ENCODE results near the gene RSPO4. TPM values are rescaled to one million over a fixed set of nuclear protein-coding genes. Genes with fewer than 3 reads are reported as not detected.

Gene RSPO4
- total RNA-seq, 2 experiments from 2014 or later, result not detected

DNA sequence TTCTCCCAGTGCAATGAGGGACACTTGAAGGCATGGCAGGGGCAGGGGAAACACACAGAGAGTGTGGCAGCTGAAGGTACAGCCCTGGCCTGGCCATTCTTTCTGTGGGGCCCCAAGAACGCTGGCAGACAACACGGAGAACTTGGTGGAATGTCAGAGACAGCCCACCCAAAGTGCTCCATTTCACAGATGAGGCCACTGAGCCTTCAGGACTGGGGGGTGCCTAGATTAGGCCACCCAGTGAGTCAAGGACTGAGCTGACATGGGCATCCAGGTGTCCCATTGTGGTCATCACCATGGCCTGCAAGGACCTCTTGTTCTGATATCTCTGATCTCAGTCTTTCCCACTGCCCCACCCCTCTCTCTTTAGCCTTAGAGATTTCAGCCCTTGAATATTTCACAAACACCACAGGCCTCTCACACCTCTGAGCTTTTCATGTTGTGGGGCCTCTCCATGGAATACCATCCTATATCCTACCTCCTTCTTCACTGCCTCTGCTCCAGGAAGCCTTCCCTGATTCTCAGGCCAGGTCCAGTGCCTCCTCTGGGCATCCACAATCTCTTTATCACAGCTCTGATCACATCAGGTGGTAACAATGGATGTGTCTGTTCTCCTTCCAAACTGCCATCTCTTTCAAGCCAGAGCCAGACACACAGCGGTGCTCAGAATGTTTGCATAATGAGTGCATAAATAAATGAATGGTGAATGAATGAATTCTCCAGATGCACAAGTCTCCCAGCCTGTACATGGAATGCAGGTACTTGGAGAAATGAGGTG is 2.0 kb upstream of the RSPO4 start:
- no peak for DNase-seq (ENCODE audit: low spot score)
- H3K9me2 ChIP-seq (ENCODE audit: insufficient read depth, low read length), result no peaks in the 10 kb centered on the region
- BruUV-seq (replicated peaks), result no TSS peak
- no peak overlapping the region for H2AFZ ChIP-seq (ENCODE audit: low read length)
- H3K4me1 ChIP-seq (ENCODE audit: insufficient read depth, low read length, poor library complexity, severe bottlenecking), result no peaks in the 10 kb centered on the region
- H3K9me3 ChIP-seq (ENCODE audit: low read length), result no peaks in the 10 kb centered on the region
- intact Hi-C loops (cut with micrococcal nuclease; ENCODE audit: unreplicated experiment), result no loop called here
- H3K27ac ChIP-seq (ENCODE audit: low read depth, low read length, poor library complexity, severe bottlenecking), result no peak overlapping the region
- H3K79me2 ChIP-seq (ENCODE audit: insufficient read depth, low read depth, low read length), result no peaks in the 10 kb centered on the region
- TF ChIP-seq EZH2phosphoT487 (IDR thresholded peaks at IDR 0.05; ENCODE audit: borderline replicate concordance, low read depth, low read length), result no peak
- TF ChIP-seq, protein P1, sequence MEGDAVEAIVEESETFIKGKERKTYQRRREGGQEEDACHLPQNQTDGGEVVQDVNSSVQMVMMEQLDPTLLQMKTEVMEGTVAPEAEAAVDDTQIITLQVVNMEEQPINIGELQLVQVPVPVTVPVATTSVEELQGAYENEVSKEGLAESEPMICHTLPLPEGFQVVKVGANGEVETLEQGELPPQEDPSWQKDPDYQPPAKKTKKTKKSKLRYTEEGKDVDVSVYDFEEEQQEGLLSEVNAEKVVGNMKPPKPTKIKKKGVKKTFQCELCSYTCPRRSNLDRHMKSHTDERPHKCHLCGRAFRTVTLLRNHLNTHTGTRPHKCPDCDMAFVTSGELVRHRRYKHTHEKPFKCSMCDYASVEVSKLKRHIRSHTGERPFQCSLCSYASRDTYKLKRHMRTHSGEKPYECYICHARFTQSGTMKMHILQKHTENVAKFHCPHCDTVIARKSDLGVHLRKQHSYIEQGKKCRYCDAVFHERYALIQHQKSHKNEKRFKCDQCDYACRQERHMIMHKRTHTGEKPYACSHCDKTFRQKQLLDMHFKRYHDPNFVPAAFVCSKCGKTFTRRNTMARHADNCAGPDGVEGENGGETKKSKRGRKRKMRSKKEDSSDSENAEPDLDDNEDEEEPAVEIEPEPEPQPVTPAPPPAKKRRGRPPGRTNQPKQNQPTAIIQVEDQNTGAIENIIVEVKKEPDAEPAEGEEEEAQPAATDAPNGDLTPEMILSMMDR (conservative IDR thresholded peaks at IDR 0.05; ENCODE audit: low read length), result no peak
- no peak overlapping the region for H3K4me2 ChIP-seq (ENCODE audit: low read length)
- no peaks in the 10 kb centered on the region for H3K36me3 ChIP-seq (ENCODE audit: insufficient read depth, low read length)
- POLR2A ChIA-PET, result no interaction called here
- CTCF ChIA-PET (ENCODE audit: unreplicated experiment), result no interaction called here
- no peak overlapping the region for H3K4me3 ChIP-seq (ENCODE audit: low read depth, low read length, poor library complexity, severe bottlenecking)
- no peaks in the 10 kb centered on the region for H4K20me1 ChIP-seq (ENCODE audit: insufficient read depth, low read length)

DNA sequence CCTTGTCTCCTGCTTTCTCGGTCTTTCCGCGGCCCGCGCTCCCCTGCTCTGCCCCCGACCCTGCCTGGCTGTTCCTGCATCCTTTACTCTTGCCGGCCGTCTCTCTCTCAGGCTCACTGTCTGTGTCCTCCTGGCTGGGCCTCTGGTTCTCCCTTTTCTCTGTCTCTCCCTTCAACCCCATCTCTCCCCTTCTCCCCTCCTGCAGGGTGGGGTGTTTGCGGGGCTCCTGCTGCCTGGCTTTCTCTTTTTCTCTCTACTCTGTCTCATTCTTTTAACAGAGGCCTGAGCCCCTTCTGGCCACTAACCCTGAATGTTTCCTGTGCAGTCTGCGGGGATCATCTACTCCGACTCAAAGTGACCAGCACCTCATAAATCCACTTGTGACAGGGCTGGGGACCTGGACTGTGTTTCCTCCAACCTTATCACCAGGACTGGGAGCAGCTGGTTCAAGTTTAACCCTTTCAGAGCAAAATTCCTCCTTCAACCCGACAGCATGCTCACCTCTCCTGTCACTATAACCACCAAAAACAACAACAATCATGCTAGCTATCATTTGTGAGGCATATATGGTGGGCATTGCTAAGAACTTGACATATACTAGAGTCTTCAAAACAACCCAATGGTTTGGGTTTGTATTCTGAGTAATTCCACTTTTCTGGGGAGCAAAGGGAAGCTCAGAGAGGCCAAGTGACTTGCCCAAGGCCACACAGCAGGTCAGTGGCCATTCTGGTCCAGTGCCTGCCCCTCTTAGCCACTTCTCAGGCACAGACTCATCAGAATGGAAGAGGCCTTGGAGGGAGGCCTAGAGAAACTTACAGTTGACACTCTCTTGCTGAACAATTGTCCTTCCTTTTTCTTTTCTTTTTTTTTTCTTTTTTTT is 811 bp upstream of the RSPO4 start:
- no peaks in the 10 kb centered on the region for H4K20me1 ChIP-seq (ENCODE audit: insufficient read depth, low read length)
- no peak for DNase-seq (ENCODE audit: low spot score)
- ChIA-PET CTCF (ENCODE audit: unreplicated experiment) (interaction anchor here (0.6 kb wide), 1 partner anchor 425 kb away, joined by 3 read pairs; no protein-coding TSS in a partner anchor), POLR2A (no interaction called here)
- no peak overlapping the region for H3K27ac ChIP-seq (ENCODE audit: low read depth, low read length, poor library complexity, severe bottlenecking)
- no peak overlapping the region for H3K4me2 ChIP-seq (ENCODE audit: low read length)
- intact Hi-C loops (cut with micrococcal nuclease; ENCODE audit: unreplicated experiment), result no loop called here
- H3K9me3 ChIP-seq (ENCODE audit: low read length), result no peaks in the 10 kb centered on the region
- no peaks in the 10 kb centered on the region for H3K9me2 ChIP-seq (ENCODE audit: insufficient read depth, low read length)
- TF ChIP-seq, protein P1 (conservative IDR thresholded peaks at IDR 0.05; ENCODE audit: low read length), result no peak
- TF ChIP-seq EZH2phosphoT487 (IDR thresholded peaks at IDR 0.05; ENCODE audit: borderline replicate concordance, low read depth, low read length), result no peak
- no peaks in the 10 kb centered on the region for H3K79me2 ChIP-seq (ENCODE audit: insufficient read depth, low read depth, low read length)
- no TSS peak for BruUV-seq (replicated peaks)
- no peaks in the 10 kb centered on the region for H3K36me3 ChIP-seq (ENCODE audit: insufficient read depth, low read length)
- no peak overlapping the region for H2AFZ ChIP-seq (ENCODE audit: low read length)
- H3K4me1 ChIP-seq (ENCODE audit: insufficient read depth, low read length, poor library complexity, severe bottlenecking), result no peaks in the 10 kb centered on the region
- no peak overlapping the region for H3K4me3 ChIP-seq (ENCODE audit: low read depth, low read length, poor library complexity, severe bottlenecking)

Data from OCI-LY7 (cell line).